ENCODE data around the gene ALOXE3.
A peak's percentile ranks its signal among the peaks of the same experiment; 100 is the strongest.

ALOXE3 gene

DNA sequence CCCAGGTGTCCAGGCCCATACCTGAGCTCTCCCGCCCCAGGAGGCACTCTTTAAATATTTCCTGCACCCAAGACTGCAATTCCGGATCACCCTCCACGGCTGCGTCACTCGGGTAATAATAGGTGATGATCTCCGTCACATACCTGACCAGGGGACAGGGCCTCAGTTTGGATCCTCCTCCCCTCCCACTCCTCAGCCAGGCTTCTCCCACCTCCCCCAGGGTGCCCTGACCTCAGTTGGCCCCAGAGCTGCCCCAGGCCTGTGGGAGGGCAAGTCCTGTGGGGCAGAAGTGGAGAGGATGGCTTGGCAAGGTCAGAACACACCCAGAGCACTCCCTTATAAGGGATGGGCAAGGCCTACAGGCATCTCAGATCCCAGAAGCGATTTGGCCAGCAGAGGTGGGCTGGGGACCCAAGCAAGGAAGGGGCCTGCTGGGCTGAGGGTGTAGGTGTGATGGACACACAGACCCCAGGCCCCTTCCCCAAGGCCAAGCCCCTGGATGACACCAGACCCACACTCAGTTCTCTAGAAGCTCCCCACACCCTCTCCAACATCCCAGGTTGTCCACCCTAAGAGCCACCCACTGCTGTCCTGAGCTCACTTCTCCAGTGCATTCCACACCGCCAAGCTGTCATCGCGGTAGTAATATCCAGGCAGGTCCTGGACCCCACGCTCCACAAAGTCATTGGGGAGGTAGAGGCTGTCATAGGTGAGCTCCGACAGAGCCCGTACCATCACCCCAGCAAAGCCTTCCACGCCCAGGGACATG lies 42.6 kb downstream of the ALOXE3 start:
- TF ChIP-seq, protein P1, sequence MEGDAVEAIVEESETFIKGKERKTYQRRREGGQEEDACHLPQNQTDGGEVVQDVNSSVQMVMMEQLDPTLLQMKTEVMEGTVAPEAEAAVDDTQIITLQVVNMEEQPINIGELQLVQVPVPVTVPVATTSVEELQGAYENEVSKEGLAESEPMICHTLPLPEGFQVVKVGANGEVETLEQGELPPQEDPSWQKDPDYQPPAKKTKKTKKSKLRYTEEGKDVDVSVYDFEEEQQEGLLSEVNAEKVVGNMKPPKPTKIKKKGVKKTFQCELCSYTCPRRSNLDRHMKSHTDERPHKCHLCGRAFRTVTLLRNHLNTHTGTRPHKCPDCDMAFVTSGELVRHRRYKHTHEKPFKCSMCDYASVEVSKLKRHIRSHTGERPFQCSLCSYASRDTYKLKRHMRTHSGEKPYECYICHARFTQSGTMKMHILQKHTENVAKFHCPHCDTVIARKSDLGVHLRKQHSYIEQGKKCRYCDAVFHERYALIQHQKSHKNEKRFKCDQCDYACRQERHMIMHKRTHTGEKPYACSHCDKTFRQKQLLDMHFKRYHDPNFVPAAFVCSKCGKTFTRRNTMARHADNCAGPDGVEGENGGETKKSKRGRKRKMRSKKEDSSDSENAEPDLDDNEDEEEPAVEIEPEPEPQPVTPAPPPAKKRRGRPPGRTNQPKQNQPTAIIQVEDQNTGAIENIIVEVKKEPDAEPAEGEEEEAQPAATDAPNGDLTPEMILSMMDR (IDR thresholded peaks at IDR 0.05; ENCODE audit: low read depth, low read length) = no peak

DNA sequence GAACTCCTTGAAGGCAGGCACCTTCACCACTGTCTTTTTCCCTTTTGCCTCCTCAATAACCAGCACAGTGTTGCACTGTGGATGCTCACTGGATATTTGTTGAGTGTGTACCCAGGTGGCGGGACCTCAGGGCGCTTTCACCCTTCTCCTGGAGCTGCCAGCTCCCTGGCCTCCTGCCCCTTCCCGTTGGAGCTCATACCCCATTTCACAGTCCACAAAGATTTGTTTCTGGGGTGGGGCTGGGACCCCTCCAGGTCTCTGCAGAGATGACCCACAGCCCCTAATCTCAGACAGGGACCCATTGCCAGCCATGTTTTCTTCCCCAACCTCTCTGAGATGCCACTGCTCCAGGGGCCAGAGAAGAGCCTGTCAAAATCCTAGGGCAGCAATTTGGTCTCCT lies 43.2 kb downstream of the ALOXE3 start:
- DNase-seq (ENCODE audit: low read depth, low spot score) = no peak
- in situ Hi-C loops (cut with HindIII; ENCODE audit: low sequenced_read_pairs) = no loop called here
- TF ChIP-seq, protein P1 (IDR thresholded peaks at IDR 0.05; ENCODE audit: low read depth, low read length) = no peak
- no peak overlapping the region for H3K4me3 ChIP-seq (ENCODE audit: low read depth, low read length)

More for the DNA sequence above, 42.6 kb downstream of the ALOXE3 start:
- no peak for DNase-seq (ENCODE audit: low read depth, low spot score)
- in situ Hi-C loops (cut with HindIII; ENCODE audit: low sequenced_read_pairs) = no loop called here
- H3K4me3 ChIP-seq (ENCODE audit: low read depth, low read length) = no peak overlapping the region

DNA sequence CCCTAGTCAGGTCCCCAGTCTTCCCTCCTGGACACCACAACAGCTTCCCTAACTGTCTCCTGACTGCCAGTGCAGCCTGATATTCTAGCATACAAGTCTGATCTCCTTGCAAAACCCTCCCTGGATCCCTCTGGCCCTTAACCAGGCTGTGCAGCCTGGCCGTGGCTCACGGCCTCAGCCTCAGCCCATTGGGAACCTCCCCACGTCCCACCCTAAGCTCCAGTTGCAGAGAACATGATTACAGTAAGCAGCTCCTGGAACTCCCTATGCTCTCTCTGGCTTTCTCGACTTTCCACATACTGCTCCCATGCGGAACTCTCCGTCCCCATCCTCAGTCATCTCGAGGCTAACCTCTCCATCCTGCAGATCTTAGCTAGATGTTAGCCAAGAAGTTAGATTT lies 43.8 kb downstream of the ALOXE3 start:
- in situ Hi-C loops (cut with HindIII; ENCODE audit: low sequenced_read_pairs) = no loop called here
- TF ChIP-seq, protein P1 (IDR thresholded peaks at IDR 0.05; ENCODE audit: low read depth, low read length) = no peak
- no peak overlapping the region for H3K4me3 ChIP-seq (ENCODE audit: low read depth, low read length)
- no peak for DNase-seq (ENCODE audit: low read depth, low spot score)

DNA sequence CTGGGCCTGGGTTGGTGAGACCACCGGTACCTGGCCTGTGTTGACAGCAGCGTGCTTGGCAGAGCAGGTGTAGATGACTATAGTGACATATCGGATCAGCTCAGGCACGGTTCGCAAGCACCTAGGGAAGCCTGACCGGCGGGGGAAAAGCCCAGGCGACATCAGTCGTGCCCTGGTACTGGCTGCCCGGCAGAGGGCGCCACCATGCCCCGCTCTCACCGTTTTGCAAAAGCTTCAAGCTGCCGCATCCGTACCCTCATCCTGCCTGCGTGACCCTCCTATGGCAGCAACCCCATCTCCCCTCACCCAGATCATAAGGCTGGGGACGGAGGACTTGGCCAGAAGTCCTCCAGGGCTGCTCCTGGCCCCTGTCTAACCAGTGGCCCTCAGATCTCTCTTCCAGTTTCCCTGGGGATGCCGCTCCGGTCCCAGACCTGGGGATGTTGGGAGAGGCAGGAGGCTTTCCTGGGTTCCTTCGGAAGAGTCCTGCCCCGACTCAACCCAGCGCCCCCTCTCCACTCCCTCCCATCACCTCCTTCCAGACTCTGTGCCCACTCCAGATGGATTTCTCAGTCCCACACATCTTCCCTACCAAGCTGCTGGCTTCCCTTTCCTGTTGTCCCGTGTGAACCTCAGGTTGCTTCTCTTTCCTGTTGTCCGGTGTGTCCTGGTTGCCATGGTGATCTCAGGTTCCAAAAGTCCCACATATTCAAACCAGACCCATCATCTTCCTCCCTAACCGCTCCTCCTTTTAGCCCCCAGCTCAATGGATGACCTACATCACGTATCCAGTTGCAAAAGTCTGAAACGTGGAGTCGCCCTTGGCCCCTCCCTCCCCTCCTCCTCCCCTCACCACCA lies 44.5 kb downstream of the ALOXE3 start:
- DNase-seq (ENCODE audit: low read depth, low spot score) = peak; percentile 33
- H3K4me3 ChIP-seq (ENCODE audit: low read depth, low read length) = no peak overlapping the region
- in situ Hi-C loops (cut with HindIII; ENCODE audit: low sequenced_read_pairs) = no loop called here
- TF ChIP-seq, protein P1 (IDR thresholded peaks at IDR 0.05; ENCODE audit: low read depth, low read length) = peak; percentile 93

DNA sequence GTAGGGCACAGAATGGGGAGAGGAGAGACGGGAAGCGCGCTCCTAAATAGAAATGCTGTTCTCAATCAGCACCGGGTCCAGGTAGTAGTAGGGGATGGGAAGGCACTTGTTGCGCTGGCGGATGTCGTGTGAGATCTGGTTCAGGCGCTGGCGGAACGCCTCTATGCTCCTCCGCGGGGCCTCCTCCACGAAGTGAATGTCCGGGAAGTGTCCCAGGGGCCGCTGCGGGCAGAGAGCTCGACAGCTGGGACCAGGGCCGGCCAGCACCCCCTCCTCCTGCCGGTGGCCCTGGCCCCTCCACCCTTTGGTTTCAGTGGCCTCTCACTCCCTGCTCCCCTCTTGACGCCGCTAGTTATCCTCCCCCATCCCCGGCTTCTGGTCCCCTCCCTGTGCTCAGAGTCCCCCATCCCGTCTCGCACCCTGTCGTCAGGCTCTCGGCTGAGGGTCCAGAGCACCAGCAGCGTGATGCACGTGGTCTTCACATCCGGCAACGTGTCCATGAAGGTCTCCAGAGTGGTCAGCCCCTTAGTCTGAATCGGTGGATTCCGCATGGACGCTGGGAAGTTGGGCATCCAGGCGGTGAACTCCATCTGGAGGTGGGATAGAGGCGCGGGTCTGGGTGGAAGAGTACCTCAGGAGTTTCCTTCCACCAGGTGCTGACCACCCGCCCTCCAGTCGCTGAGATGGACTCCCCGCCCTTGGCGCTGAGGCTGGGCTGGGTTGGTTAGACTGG lies 45.4 kb downstream of the ALOXE3 start:
- no peak overlapping the region for H3K4me3 ChIP-seq (ENCODE audit: low read depth, low read length)
- no peak for DNase-seq (ENCODE audit: low read depth, low spot score)
- in situ Hi-C loops (cut with HindIII; ENCODE audit: low sequenced_read_pairs) = no loop called here
- TF ChIP-seq, protein P1 (IDR thresholded peaks at IDR 0.05; ENCODE audit: low read depth, low read length) = no peak

DNA sequence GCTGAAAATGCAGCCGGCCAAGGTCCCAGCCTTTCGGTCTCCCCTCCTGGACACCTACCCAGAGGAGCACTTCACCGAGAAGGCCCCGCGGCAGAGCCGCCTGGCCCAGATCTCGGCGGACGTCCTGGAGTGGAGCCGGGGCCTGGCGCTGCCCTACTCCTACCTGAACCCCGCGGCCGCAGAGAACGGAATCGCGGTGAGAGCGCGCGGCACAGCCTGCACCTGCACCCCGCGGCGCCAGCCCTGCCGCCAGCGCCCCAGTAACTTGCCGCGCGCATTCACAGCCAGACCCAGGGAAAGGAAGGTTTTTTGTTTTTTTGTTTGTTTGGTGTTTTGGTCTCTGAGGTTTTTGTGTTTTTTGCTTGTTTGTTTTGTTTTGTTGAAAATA lies 46.0 kb downstream of the ALOXE3 start:
- no peak overlapping the region for H3K4me3 ChIP-seq (ENCODE audit: low read depth, low read length)
- in situ Hi-C loops (cut with HindIII; ENCODE audit: low sequenced_read_pairs) = no loop called here
- no peak for DNase-seq (ENCODE audit: low read depth, low spot score)
- TF ChIP-seq, protein P1 (IDR thresholded peaks at IDR 0.05; ENCODE audit: low read depth, low read length) = no peak

Measured in astrocyte of the spinal cord (primary cell).